Caco-2 (cell line): ENCODE results near the gene SWAP70. TPM values are rescaled to one million over a fixed set of nuclear protein-coding genes. Genes with fewer than 3 reads are reported as not detected.

Source experiments
- BruUV-seq: library from RNA; stranded (reverse); fragments of 400-500 nt; replicated peaks from 2 replicates; lab custom pipeline; 2021; lab: Mats Ljungman, UMichigan
- CTCF ChIA-PET: fragments of 300-600 bp; sonication (Branson Sonifier 250); formaldehyde crosslinking; loops from one replicate; lab custom pipeline; 2022; ENCODE audit warnings: antibody characterized with exemption; lab: Charles Lee
- POLR2A ChIA-PET: fragments of 300-600 bp; sonication (Branson Sonifier 250); formaldehyde crosslinking; loops from one replicate; lab custom pipeline; 2022; ENCODE audit warnings: antibody characterized with exemption; lab: Charles Lee
- DNase-seq, 2 experiments: peaks; one replicate each; pipeline versions ENCODE4 v3.0.0 to v3.0.0-alpha.2; 2020 to 2022
- H3K27me3 ChIP-seq: replicated peaks from 2 replicates; pipeline ENCODE4 v1.6.0; 2011; ENCODE audit warnings: low read length; ENCODE audit not compliant: control insufficient read depth, insufficient read depth
- H3K36me3 ChIP-seq: 2 replicates; pipeline ENCODE4 v1.5.1; 2011; ENCODE audit warnings: low read length; ENCODE audit not compliant: control insufficient read depth, insufficient read depth
- H3K4me1 ChIP-seq: fragments of 250-450 bp; sonication (Bioruptor Pico); 2 replicates; pipeline ENCODE4 v1.5.1; 2020; ENCODE audit warnings: mild to moderate bottlenecking
- H3K4me3 ChIP-seq: 2 replicates; pipeline ENCODE4 v1.5.1; 2011; ENCODE audit warnings: low read depth, mild to moderate bottlenecking, control low read depth, low read length
- H3K9me3 ChIP-seq: fragments of 250-450 bp; sonication (Bioruptor Pico); 2 replicates; pipeline ENCODE4 v1.5.1; 2020; ENCODE audit warnings: mild to moderate bottlenecking, moderate library complexity
- H3K27ac Mint-ChIP-seq: one replicate; pipeline ENCODE4 v1.8.0; 2022; ENCODE audit warnings: mixed read lengths; ENCODE audit not compliant: unreplicated experiment
- H3K27me3 Mint-ChIP-seq: one replicate; pipeline ENCODE4 v1.8.0; 2022; ENCODE audit warnings: mixed read lengths; ENCODE audit not compliant: insufficient read depth, unreplicated experiment
- H3K36me3 Mint-ChIP-seq: one replicate; pipeline ENCODE4 v1.8.0; 2022; ENCODE audit warnings: mild to moderate bottlenecking, mixed read lengths; ENCODE audit not compliant: insufficient read depth, unreplicated experiment
- H3K4me1 Mint-ChIP-seq: one replicate; pipeline ENCODE4 v1.8.0; 2022; ENCODE audit warnings: low read depth, mixed read lengths; ENCODE audit not compliant: unreplicated experiment
- H3K4me3 Mint-ChIP-seq: one replicate; pipeline ENCODE4 v1.8.0; 2022; ENCODE audit warnings: mild to moderate bottlenecking, moderate library complexity, mixed read lengths; ENCODE audit not compliant: unreplicated experiment
- H3K9me3 Mint-ChIP-seq: one replicate; pipeline ENCODE4 v1.8.0; 2022; ENCODE audit warnings: mixed read lengths; ENCODE audit not compliant: unreplicated experiment
- CTCF ChIP-seq, 2 experiments: fragments of 200-600 bp in 1 of 2; IDR thresholded peaks; 1 replicate in 1 of 2; 2 replicates in 1 of 2; pipeline versions ENCODE4 v1.5.1 to v1.8.0; 2011 to 2022; ENCODE audit warnings: antibody characterized with exemption in 1 of 2, control low read depth in 1 of 2, inconsistent platforms in 1 of 2, low read depth in 1 of 2, low read length in 1 of 2, mild to moderate bottlenecking in 1 of 2, moderate library complexity in 1 of 2; ENCODE audit not compliant: insufficient read depth in 1 of 2, severe bottlenecking in 1 of 2, unreplicated experiment in 1 of 2
- intact Hi-C: fragments of 100-400 bp; cut with micrococcal nuclease; formaldehyde crosslinking; loops from one replicate; pipeline ENCODE4 v1.10.0; 2022; ENCODE audit not compliant: unreplicated experiment
- total RNA-seq: library from RNA; stranded (reverse); gene quantifications from 2 replicates; pipeline ENCODE4 v1.2.3, GENCODE V29; 2022

SWAP70 gene
- total RNA-seq, 1 experiment from 2014 or later: 42.4 TPM

GRCh38 chr11:9765320-9766101 is 101.6 kb downstream of the SWAP70 start:
- POLR2A ChIA-PET: interaction anchor here (0.5 to 0.9 kb wide), 3 partner anchors 12 to 540 kb away, joined by 3 read pairs; partner anchors contain the start of gene ADM
- CTCF ChIA-PET: interaction anchor here (0.6 kb wide), 1 partner anchor 207 kb away, joined by 3 read pairs; no protein-coding TSS in a partner anchor

GRCh38 chr11:9769621-9770020 is 105.7 kb downstream of the SWAP70 start:
- peaks cover 18% of the 10 kb centered on the region for H3K4me1 Mint-ChIP-seq
- Histone ChIP-seq H3K4me1 (peaks cover 20% of the 10 kb centered on the region), H3K36me3 (no peaks in the 10 kb centered on the region), H3K4me3 (no peak overlapping the region), H3K27me3 (no peaks in the 10 kb centered on the region), H3K9me3 (no peaks in the 10 kb centered on the region)
- no peak for TF ChIP-seq CTCF (IDR thresholded peaks at IDR 0.05; ENCODE audit: insufficient read depth in 1 of 2, low read depth in 1 of 2, low read length in 1 of 2, severe bottlenecking in 1 of 2, unreplicated experiment in 1 of 2)
- no peaks in the 10 kb centered on the region for H3K9me3 Mint-ChIP-seq
- H3K27me3 Mint-ChIP-seq: no peaks in the 10 kb centered on the region
- ChIA-PET CTCF (no interaction called here), POLR2A (no interaction called here)
- H3K27ac Mint-ChIP-seq: no peak overlapping the region
- no peak overlapping the region for H3K4me3 Mint-ChIP-seq
- DNase-seq: no peak
- intact Hi-C loops: loop anchor here (10.0 kb wide), 1 partner anchor 355 kb away; no protein-coding TSS in a partner anchor
- peaks cover 3% of the 10 kb centered on the region for H3K36me3 Mint-ChIP-seq
- BruUV-seq: no TSS peak

More at GRCh38 chr11:9765320-9766101, 101.6 kb downstream of the SWAP70 start:
- H3K27me3 Mint-ChIP-seq: no peaks in the 10 kb centered on the region
- peaks cover 18% of the 10 kb centered on the region for H3K4me1 ChIP-seq
- no peaks in the 10 kb centered on the region for H3K9me3 ChIP-seq
- no peaks in the 10 kb centered on the region for H3K36me3 ChIP-seq
- H3K27me3 ChIP-seq: no peaks in the 10 kb centered on the region
- H3K4me1 Mint-ChIP-seq: peaks cover 35% of the 10 kb centered on the region
- no peak for TF ChIP-seq CTCF (IDR thresholded peaks at IDR 0.05; ENCODE audit: insufficient read depth in 1 of 2, low read depth in 1 of 2, low read length in 1 of 2, severe bottlenecking in 1 of 2, unreplicated experiment in 1 of 2)
- peaks cover 7% of the 10 kb centered on the region for H3K36me3 Mint-ChIP-seq
- BruUV-seq: no TSS peak
- no peak overlapping the region for H3K4me3 Mint-ChIP-seq
- DNase-seq: peak; percentile 35 to 68
- no peaks in the 10 kb centered on the region for H3K9me3 Mint-ChIP-seq
- intact Hi-C loops: no loop called here
- H3K4me3 ChIP-seq: no peak overlapping the region
- peak overlapping the region; percentile 7 for H3K27ac Mint-ChIP-seq

GRCh38 chr11:9771071-9771511 is 107.2 kb downstream of the SWAP70 start:
- H3K36me3 ChIP-seq: no peaks in the 10 kb centered on the region
- no peak overlapping the region for H3K4me3 ChIP-seq

More at GRCh38 chr11:9771071-9771511, 107.2 kb downstream of the SWAP70 start:
- H3K4me1 ChIP-seq: peaks cover 19% of the 10 kb centered on the region
- H3K9me3 Mint-ChIP-seq: no peaks in the 10 kb centered on the region
- peaks cover 14% of the 10 kb centered on the region for H3K4me1 Mint-ChIP-seq
- H3K27me3 Mint-ChIP-seq: no peaks in the 10 kb centered on the region
- no peaks in the 10 kb centered on the region for H3K9me3 ChIP-seq
- no peak overlapping the region for H3K27ac Mint-ChIP-seq
- H3K4me3 Mint-ChIP-seq: no peak overlapping the region
- intact Hi-C loops: loop anchor here (10.0 kb wide), 1 partner anchor 354 kb away; no protein-coding TSS in a partner anchor
- no peak for TF ChIP-seq CTCF (IDR thresholded peaks at IDR 0.05; ENCODE audit: insufficient read depth in 1 of 2, low read depth in 1 of 2, low read length in 1 of 2, severe bottlenecking in 1 of 2, unreplicated experiment in 1 of 2)
- H3K27me3 ChIP-seq: no peaks in the 10 kb centered on the region
- CTCF ChIA-PET: no interaction called here
- no peak for DNase-seq
- no TSS peak for BruUV-seq
- POLR2A ChIA-PET: no interaction called here
- peaks cover 9% of the 10 kb centered on the region for H3K36me3 Mint-ChIP-seq
